CD4-positive, alpha-beta T cell treated with Interferon alpha-2 for 1 hour (primary cell): Measurements from ENCODE around the gene CORO7.

ENCODE experiments used
- DNase-seq, 2 donors: peaks; one replicate each; pipeline ENCODE4 v3.0.0-alpha.2; 2020 to 2022

Gene CORO7

GRCh38 chr16:4317532-4318450 is 98.6 kb downstream of the CORO7 start:
- DNase-seq = no peak

GRCh38 chr16:4316864-4317531 is 99.4 kb downstream of the CORO7 start:
- no peak for DNase-seq

GRCh38 chr16:4316108-4316863 is 100.1 kb downstream of the CORO7 start:
- DNase-seq = no peak

DNA sequence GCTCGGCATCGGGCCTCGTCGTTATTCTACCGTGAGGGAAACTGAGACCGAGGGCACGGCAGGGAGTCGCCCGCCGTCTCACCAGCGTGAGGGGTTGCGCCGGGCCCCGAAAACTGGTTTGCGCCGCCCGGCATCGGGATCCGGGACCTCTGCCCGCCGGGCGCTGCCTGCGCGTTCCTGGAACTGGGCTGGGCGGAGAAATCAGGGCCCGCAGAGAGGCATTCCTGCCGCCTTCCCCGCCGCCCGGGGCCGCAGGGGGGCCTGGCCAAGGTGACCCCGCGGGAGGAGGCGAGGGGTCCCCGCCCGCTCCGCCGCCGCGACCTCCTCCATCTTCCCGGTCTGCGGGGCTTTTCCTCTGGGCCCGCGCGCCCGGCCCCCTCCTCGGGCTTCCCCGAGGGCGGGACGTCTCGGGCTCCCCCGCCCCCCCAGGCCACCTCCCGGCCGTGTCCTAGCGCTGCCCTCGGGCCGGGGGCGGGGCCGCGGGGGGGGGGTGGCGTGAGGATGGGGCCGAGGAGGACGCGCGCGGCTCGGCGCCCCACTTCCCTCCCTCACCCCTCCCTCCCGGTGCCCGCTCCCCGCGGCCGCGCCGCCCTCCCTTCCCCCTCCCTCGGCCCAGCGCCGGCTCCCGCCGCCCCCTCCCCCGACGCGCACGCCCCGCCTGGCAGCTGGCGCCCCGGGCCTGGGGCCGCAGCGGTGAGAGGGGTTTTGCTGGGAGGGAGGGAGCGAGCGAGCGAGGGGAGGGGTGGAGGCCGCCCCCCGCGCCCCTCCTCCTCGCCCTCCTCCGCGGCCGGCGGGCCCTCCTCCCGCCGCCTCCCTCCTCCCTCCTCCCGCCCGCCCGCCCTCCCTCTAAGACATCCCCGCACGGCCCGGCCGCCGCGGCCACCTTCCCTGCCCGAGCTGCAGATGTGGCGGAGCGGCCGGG is 100.9 kb downstream of the CORO7 start, which contains the start of gene GLIS2:
GLIS2 (plus strand) TSS at position 882 of the 922 bp plus-strand sequence. CDS start 16,214 bp downstream, outside the sequence.
- DNase-seq = peak; percentile 20 to 57

GRCh38 chr16:4314532-4315185 is 101.7 kb downstream of the CORO7 start:
- peak in 1 of 2 donors; percentile 32 for DNase-seq

GRCh38 chr16:4313563-4314531 is 102.5 kb downstream of the CORO7 start:
- peak in 1 of 2 donors; percentile 27 for DNase-seq

DNA sequence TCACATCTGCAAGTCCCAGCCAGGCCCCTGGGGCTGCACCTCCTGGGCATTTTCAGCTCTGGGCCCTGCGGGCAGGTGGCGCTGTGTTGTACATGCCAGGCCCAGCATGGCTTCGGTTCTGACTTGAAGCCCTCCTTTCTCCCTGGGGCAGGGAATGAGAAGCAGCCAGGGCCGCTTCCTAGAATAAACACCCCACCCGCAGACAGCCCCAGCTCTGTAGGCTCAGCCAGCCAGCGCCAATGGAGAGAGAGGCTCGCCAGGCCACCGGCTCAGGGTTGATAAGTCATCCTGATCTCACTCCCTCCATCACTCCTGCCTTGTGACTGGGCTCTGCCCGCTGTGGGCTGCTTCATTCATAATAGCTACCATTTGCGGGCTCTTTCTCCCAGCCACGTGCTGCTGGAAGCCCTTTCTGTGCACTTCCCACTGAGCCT is 106.5 kb downstream of the CORO7 start:
- peak; percentile 63 to 68 for DNase-seq

- DNase-seq = no peak
Measured at GRCh38 chr16:4309102-4309832, 107.1 kb downstream of the CORO7 start.

- peak; percentile 98 for DNase-seq
Measured at GRCh38 chr16:4307215-4308037, 109.0 kb downstream of the CORO7 start.

DNA sequence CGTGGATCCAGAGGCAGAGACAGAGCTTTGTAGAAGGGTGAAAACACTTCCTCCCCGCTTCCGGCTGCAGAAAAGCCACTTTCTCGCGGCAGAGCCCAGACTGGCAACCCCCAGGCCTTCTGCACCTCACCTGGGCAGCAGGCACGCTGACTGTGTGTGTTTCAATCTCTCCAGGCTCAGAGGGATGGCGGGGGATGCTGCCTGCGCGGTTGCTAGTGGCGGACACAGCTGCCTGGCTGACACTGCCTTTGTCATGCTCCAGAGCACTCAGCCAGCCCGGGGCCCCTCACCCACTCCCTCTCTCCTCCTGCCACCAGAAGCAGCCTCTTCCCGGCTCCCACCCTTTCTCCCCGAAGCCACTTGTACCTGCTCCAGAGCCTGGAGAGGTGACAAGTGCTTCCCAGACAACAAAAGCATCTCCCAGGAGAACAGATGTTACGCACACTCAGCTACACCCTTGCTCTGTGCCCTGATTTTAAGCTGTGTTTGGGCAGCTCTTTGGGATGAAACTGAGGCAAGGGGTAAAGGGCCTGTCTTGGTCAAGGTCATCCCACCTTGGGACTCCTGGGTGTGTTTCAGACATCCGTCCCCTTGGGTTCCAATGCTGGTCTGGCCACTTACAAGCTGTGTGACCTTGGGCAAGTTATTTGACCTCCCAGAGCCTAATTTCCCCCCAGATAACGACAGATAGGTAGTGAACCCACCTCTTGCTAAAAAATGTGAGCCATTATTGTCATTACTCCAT is 109.8 kb downstream of the CORO7 start:
- peak; percentile 28 to 62 for DNase-seq
